ENCODE results near the gene BZW2. TPM values are rescaled to one million over a fixed set of nuclear protein-coding genes. Genes with fewer than 3 reads are reported as not detected.
A peak's percentile ranks its signal among the peaks of the same experiment; 100 is the strongest.

Gene BZW2
- total and polyA plus RNA-seq, 8 donors = 25.5 to 110 (median 67.3) TPM

DNA sequence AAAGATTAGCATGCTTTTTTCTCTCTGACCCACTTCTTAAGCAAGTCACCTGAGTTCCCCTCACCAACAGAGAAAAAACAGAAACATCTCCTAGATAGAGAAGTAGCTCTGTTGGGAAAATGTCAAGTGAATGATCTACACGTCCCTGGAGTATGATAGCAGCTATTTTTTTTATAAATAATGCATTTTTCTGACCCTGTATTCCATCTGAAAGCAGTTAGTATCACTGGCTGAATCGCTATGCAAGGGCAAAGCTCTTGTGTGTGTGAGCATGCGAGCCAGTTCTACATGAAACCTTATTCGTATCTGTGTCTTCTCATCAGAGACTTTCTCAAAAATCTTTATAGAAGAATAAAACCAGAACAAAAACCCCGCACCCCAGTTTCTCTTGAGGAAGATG, 8.6 kb upstream of the BZW2 start:
- Histone ChIP-seq H3K4me1 (peaks cover 16 to 62% (median 47%) of the 10 kb centered on the region in 4 donors), H3K27ac (peak overlapping the region in 2 of 5 donors; percentile 52 to 53), H3K4me3 (no peak overlapping the region), H3K9me3 (no peaks in the 10 kb centered on the region), H3K27me3 (no peaks in the 10 kb centered on the region), H3K36me3 (peaks cover 0 to 16% (median 2%) of the 10 kb centered on the region in 4 donors)
- 51 to 64% (median 60%) methylated on average over 5 of the region's 5 CpGs for WGBS, 5 donors
- TF ChIP-seq POLR2AphosphoS5 (IDR thresholded peaks at IDR 0.05) = no peak
- TF ChIP-seq POLR2A (IDR thresholded peaks at IDR 0.05) = no peak
- TF ChIP-seq, protein P1, sequence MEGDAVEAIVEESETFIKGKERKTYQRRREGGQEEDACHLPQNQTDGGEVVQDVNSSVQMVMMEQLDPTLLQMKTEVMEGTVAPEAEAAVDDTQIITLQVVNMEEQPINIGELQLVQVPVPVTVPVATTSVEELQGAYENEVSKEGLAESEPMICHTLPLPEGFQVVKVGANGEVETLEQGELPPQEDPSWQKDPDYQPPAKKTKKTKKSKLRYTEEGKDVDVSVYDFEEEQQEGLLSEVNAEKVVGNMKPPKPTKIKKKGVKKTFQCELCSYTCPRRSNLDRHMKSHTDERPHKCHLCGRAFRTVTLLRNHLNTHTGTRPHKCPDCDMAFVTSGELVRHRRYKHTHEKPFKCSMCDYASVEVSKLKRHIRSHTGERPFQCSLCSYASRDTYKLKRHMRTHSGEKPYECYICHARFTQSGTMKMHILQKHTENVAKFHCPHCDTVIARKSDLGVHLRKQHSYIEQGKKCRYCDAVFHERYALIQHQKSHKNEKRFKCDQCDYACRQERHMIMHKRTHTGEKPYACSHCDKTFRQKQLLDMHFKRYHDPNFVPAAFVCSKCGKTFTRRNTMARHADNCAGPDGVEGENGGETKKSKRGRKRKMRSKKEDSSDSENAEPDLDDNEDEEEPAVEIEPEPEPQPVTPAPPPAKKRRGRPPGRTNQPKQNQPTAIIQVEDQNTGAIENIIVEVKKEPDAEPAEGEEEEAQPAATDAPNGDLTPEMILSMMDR (IDR thresholded peaks at IDR 0.05) = no peak
- TF ChIP-seq EP300 (IDR thresholded peaks at IDR 0.05) = no peak
- intact Hi-C loops (cut with DNase I; ENCODE audit: low total_unique reads) = no loop called here
- peak in 1 of 2 donors; percentile 15 for DNase-seq

DNA sequence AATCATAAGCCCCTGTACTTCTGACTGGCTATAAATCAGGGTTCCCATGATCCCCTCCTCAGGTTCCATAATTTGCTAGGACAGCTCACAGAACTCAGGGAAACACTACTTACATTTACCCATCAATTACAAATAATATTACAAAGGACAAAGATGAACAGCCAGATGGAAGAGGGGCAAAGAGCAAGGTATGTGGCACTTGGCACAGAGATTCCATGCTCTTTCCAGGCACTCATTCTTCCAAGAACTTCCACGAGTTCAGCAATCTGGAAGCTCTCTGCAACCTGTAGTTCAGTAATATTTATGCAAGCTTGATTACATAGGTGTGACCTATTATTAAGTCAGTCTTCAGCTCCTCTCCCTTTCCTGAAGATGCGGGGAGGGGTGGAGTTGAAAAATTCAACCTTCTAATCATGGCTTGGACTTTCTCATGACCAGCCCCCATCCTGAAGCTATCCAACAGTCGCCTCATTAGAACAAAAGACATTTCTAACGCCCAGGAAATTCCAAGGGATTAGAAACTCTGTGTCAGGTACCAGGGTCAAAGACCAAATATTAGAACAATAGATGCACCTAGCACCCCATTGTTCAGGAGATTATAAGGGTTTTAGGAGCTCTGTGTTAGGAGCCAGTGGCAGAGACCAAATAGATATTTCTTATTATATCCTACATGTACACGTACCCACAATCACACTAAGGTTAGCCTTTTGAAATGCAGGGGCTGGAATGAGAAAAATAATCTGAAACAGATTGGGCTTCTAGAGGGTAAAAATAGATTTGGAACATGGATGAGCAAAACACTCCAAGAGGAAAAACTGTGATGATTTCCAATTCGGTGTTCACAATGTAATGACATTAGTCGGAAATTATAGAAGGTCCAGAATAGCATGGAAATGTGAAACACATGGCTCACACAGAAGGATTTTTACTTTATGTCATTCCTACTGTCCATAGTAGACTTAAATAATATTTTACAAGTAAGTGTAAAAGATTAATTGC, 7.4 kb upstream of the BZW2 start:
- intact Hi-C loops (cut with DNase I; ENCODE audit: low total_unique reads) = no loop called here
- TF ChIP-seq, protein P1 (IDR thresholded peaks at IDR 0.05) = no peak
- TF ChIP-seq POLR2AphosphoS5 (IDR thresholded peaks at IDR 0.05) (no peak), EP300 (IDR thresholded peaks at IDR 0.05) (no peak), POLR2A (IDR thresholded peaks at IDR 0.05) (no peak)
- Histone ChIP-seq H3K9me3 (no peaks in the 10 kb centered on the region), H3K27me3 (no peaks in the 10 kb centered on the region), H3K36me3 (peaks cover 0 to 11% (median 2%) of the 10 kb centered on the region in 4 donors), H3K4me3 (no peak overlapping the region), H3K27ac (peak overlapping the region in 1 of 5 donors; percentile 21), H3K4me1 (peaks cover 19 to 74% (median 56%) of the 10 kb centered on the region in 4 donors)
- DNase-seq = no peak
- 50 to 64% (median 59%) methylated on average over 7 of the region's 7 CpGs for WGBS, 5 donors

GRCh38 chr7:16644157-16644556, 1.8 kb upstream of the BZW2 start:
- intact Hi-C loops (cut with DNase I; ENCODE audit: low total_unique reads) = no loop called here

More at GRCh38 chr7:16644157-16644556, 1.8 kb upstream of the BZW2 start:
- no peak for DNase-seq
- Histone ChIP-seq H3K27ac (peak overlapping the region in 4 of 5 donors; percentile 90 to 93 (median 92)), H3K4me1 (peaks cover 25 to 65% (median 49%) of the 10 kb centered on the region in 4 donors), H3K4me3 (peak overlapping the region; percentile 82 to 99 (median 89)), H3K27me3 (no peaks in the 10 kb centered on the region), H3K9me3 (no peaks in the 10 kb centered on the region), H3K36me3 (peaks cover 0 to 7% (median 0%) of the 10 kb centered on the region in 4 donors)
- TF ChIP-seq POLR2AphosphoS5 (IDR thresholded peaks at IDR 0.05) (no peak), POLR2A (IDR thresholded peaks at IDR 0.05) (no peak), EP300 (IDR thresholded peaks at IDR 0.05) (no peak)
- TF ChIP-seq, protein P1 (IDR thresholded peaks at IDR 0.05) = no peak
- WGBS, 5 donors = 8 to 50% (median 31%) methylated on average over 4 of the region's 4 CpGs

Data from stomach (tissue), 9 donors.